Mesodermal cell (in vitro differentiated cells): Measurements from ENCODE around the gene ULK4.
A peak's percentile ranks its signal among the peaks of the same experiment; 100 is the strongest.
"Not testable (repeated sequence)": the region's sequence is repeated elsewhere in the genome, so short reads cannot be mapped to it uniquely, and the experiment has no call there.

Experiments
- H3K27ac ChIP-seq: 2 replicates; pipeline ENCODE4 v1.7.0; 2013; ENCODE audit warnings: mild to moderate bottlenecking, low read depth, low read length, moderate library complexity; ENCODE audit not compliant: severe bottlenecking
- H3K36me3 ChIP-seq: 2 replicates; pipeline ENCODE4 v1.7.1; 2013; ENCODE audit warnings: mild to moderate bottlenecking, low read length, moderate library complexity; ENCODE audit not compliant: control insufficient read depth, insufficient read depth
- H3K4me1 ChIP-seq: one replicate; pipeline ENCODE4 v1.7.1; 2013; ENCODE audit warnings: mild to moderate bottlenecking, low read length; ENCODE audit not compliant: insufficient read depth, control insufficient read depth, poor library complexity, severe bottlenecking
- H3K4me3 ChIP-seq: 2 replicates; pipeline ENCODE4 v1.7.0; 2013; ENCODE audit warnings: low read length, control low read depth, mild to moderate bottlenecking; ENCODE audit not compliant: insufficient read depth, poor library complexity, severe bottlenecking; ENCODE audit errors: extremely low read depth
- H3K9me3 ChIP-seq: 2 replicates; pipeline ENCODE4 v1.7.1; 2013; ENCODE audit warnings: mild to moderate bottlenecking, low read length, moderate library complexity; ENCODE audit not compliant: control insufficient read depth
- WGBS, 2 experiments: methylation state at CpG; one replicate each; pipeline ENCODE4 v1.1.5; 2013; ENCODE audit warnings: missing lambda C conversion rate in 2 of 2; ENCODE audit not compliant: insufficient coverage in 2 of 2; 5-methylcytosine and 5-hydroxymethylcytosine counted together

The ULK4 gene

DNA sequence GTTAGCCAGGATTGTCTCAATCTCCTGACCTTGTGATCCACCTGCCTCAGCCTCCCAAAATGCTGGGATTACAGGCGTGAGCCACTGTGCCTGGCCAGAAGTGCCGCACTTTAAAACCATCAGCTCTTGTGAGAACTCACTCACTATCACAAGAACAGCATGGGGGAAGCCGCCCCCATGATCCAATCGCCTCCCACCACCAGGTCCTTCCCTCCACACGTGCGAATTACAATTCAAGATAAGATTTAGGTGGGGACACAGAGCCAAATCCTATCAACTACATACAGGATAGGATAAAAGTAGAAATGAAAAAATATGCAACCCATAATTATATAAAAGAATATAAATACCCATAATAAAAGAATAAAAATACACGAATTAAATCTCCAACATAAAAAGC, 199.0 kb downstream of the ULK4 start:
- not testable (repeated sequence) for H3K4me3 ChIP-seq, H3K4me1 ChIP-seq, H3K36me3 ChIP-seq, H3K27ac ChIP-seq, H3K9me3 ChIP-seq
- 79 to 86% methylated on average over 2 of the region's 7 CpGs for WGBS, 2 experiments

DNA sequence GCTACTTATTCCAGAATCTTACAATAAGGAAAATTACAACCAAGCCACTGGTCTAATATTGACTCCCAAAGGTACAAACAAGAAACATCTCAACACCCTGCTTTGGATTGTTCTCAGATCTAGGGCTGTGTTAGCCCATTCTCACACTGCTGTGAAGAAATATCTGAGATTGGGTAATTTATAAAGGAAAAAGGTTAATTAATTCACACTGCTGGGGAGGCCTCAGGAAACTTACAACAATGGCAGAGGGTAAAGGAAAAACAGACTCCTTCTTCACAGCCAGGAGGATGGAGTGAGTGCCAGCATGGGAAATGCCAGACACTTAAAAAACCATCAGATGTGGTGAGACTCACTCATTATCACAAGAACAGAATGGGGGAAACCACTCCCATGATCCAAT, 208.3 kb downstream of the ULK4 start:
- no peaks in the 10 kb centered on the region for H3K36me3 ChIP-seq
- no peak overlapping the region for H3K27ac ChIP-seq
- no peak overlapping the region for H3K4me3 ChIP-seq
- H3K9me3 ChIP-seq: no peaks in the 10 kb centered on the region
- no peaks in the 10 kb centered on the region for H3K4me1 ChIP-seq

DNA sequence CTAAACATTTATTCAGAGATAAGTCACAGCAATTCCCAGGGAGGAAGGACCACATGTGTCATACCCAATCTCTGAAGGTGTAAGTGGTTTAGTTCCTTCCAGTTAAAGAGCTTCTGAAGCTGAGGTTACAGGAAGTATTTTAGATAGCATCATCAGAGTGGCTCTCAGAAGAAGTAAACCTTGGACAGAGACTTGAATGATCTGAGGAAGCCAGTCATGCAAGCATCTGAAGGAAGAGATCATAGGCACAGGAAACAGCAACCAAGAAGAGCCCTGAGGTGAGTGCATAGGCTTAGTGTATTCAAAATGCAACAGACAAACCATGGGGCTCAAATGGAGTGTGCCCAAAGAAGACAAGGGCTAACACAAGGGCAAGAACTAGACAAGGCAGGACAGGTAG, 210.3 kb downstream of the ULK4 start:
- Histone ChIP-seq H3K9me3 (no peaks in the 10 kb centered on the region), H3K27ac (no peak overlapping the region)

DNA sequence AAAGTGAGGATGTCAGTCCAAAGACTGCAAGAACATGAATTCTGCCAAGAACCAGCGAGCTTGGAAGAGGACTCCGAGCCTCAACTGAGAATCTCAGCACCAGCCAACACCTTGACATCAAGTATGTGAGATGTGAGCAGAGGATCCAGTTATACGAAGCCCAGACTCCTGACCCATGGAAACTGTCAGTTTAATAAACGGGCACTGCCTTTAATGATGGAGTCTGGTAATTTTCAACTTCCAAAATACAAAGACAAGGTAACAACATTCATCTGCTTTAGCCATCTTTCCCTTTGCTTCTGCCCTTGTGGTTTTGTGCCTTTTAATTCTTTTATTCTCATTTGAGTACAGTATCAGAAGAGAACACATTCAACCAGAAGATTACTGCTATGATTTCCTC, 211.9 kb downstream of the ULK4 start:
- Histone ChIP-seq H3K27ac (no peak overlapping the region), H3K9me3 (no peaks in the 10 kb centered on the region), H3K4me1 (no peaks in the 10 kb centered on the region), H3K4me3 (no peak overlapping the region), H3K36me3 (no peaks in the 10 kb centered on the region)
- WGBS, 2 experiments: 61 to 86% methylated on average over 2 of the region's 4 CpGs

More for the DNA sequence above, 210.3 kb downstream of the ULK4 start:
- no peaks in the 10 kb centered on the region for H3K4me1 ChIP-seq
- H3K36me3 ChIP-seq: no peaks in the 10 kb centered on the region
- no peak overlapping the region for H3K4me3 ChIP-seq

- Histone ChIP-seq H3K4me3 (no peak overlapping the region), H3K36me3 (no peaks in the 10 kb centered on the region), H3K9me3 (no peaks in the 10 kb centered on the region), H3K4me1 (no peaks in the 10 kb centered on the region), H3K27ac (no peak overlapping the region)
- WGBS, 2 experiments: no CpG with 5 or more reads among the region's 1 CpG
Measured at GRCh38 chr3:41746215-41746614, 215.7 kb downstream of the ULK4 start.

DNA sequence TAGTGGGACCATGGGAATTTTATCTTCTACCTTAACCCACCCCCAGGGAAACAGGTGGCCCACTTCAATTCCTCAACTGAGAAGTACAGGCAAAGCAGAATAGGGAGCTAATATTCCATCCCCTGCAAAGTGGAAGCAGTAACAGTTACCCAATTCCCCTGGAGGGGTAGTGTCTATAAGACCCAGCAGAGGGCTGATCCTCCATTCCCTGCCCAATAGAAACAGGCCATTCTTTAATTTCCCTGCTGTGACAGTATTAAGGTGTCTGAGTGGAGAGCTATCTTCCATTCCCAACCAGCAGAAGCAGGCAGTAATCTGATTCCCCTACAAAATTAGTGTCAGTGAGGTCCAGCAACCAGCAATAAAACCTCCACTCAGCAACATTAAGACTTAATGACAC, 219.8 kb downstream of the ULK4 start:
- no peaks in the 10 kb centered on the region for H3K36me3 ChIP-seq
- H3K4me1 ChIP-seq: no peaks in the 10 kb centered on the region
- no peak overlapping the region for H3K4me3 ChIP-seq
- H3K9me3 ChIP-seq: no peaks in the 10 kb centered on the region
- no peak overlapping the region for H3K27ac ChIP-seq

- Histone ChIP-seq H3K4me3 (no peak overlapping the region), H3K36me3 (no peaks in the 10 kb centered on the region), H3K4me1 (no peaks in the 10 kb centered on the region), H3K9me3 (no peaks in the 10 kb centered on the region), H3K27ac (no peak overlapping the region)
- 78 to 100% methylated on average over 1 of the region's 3 CpGs for WGBS, 2 experiments
Measured at GRCh38 chr3:41740374-41740886, 221.5 kb downstream of the ULK4 start.

GRCh38 chr3:41726891-41727290, 235.0 kb downstream of the ULK4 start:
- H3K4me3 ChIP-seq: no peak overlapping the region
- no peaks in the 10 kb centered on the region for H3K36me3 ChIP-seq
- 88 to 94% methylated on average over 3 of the region's 3 CpGs for WGBS, 2 experiments
- no peak overlapping the region for H3K27ac ChIP-seq
- H3K9me3 ChIP-seq: peaks cover 3% of the 10 kb centered on the region
- H3K4me1 ChIP-seq: no peaks in the 10 kb centered on the region

DNA sequence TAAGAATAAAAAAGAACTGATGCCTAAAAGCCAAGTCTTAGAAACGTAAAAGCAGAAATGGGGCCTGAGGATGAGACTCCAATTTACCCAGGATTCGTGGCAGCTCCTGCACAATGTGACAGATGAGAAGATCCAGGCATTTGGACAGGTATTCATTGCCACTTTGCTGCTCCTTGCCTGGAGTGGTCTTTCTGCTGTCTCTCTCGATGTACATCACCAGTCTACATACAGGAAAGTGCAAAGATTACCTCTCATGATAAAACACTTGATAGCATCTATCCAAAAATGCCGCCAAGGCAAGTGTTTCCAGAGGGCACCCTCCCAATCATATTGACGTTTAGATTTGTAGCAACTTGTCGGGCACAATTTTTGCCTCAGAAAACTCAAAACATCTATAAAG, 244.3 kb downstream of the ULK4 start:
- Histone ChIP-seq H3K9me3 (no peaks in the 10 kb centered on the region), H3K27ac (no peak overlapping the region), H3K4me3 (no peak overlapping the region), H3K4me1 (no peaks in the 10 kb centered on the region), H3K36me3 (no peaks in the 10 kb centered on the region)
- 90 to 100% methylated on average over 5 of the region's 6 CpGs for WGBS, 2 experiments

- no CpG with 5 or more reads among the region's 1 CpG for WGBS, 2 experiments
- no peaks in the 10 kb centered on the region for H3K9me3 ChIP-seq
- peaks cover 3% of the 10 kb centered on the region for H3K4me1 ChIP-seq
- H3K4me3 ChIP-seq: no peak overlapping the region
- H3K27ac ChIP-seq: no peak overlapping the region
- no peaks in the 10 kb centered on the region for H3K36me3 ChIP-seq
Measured at GRCh38 chr3:41716471-41716870, 245.4 kb downstream of the ULK4 start.

DNA sequence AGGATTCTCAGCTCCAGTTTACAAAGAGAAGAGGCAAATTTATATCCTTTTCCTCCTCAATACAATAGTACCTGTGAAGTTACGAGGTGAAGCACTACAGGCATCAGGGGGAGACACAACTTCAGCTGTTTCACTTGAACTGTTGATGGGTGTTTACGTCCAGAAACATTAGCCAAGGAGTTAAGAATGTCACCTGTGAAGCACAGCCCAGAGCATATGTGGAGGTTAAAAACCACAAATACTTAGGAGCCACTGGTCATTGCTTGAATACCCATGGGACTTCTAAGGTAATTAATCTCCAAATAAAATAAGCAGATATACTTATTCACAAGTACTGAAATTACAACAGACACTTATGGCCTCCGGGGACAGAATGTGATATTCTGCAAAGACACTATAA, 246.5 kb downstream of the ULK4 start:
- no peak overlapping the region for H3K27ac ChIP-seq
- WGBS, 2 experiments: 100% methylated on average over 1 to 2 of the region's 3 CpGs
- no peaks in the 10 kb centered on the region for H3K9me3 ChIP-seq
- H3K36me3 ChIP-seq: no peaks in the 10 kb centered on the region
- H3K4me1 ChIP-seq: peaks cover 8% of the 10 kb centered on the region
- H3K4me3 ChIP-seq: no peak overlapping the region

GRCh38 chr3:41711651-41712050, 250.3 kb downstream of the ULK4 start:
- H3K36me3 ChIP-seq: no peaks in the 10 kb centered on the region
- H3K9me3 ChIP-seq: no peaks in the 10 kb centered on the region
- no peak overlapping the region for H3K4me3 ChIP-seq
- peaks cover 8% of the 10 kb centered on the region for H3K4me1 ChIP-seq
- H3K27ac ChIP-seq: peak overlapping the region; percentile 74
